ENCODE data around the gene LIG4. TPM values are rescaled to one million over a fixed set of nuclear protein-coding genes. Genes with fewer than 3 reads are reported as not detected.

The LIG4 gene
- polyA plus RNA-seq (2013): 7.3 and 7.5 TPM in 2 replicates

- WGBS (ENCODE audit: extremely low coverage, insufficient coverage, insufficient read length): no CpG with 5 or more reads among the region's 26 CpGs
- H3K79me1 ChIP-seq (ENCODE audit: low read length): peaks cover 9% of the 10 kb centered on the region
- DNase-seq: peak; percentile 86 to 89
- H2BK5ac ChIP-seq (ENCODE audit: low read depth, low read length, poor library complexity): no peak within 1 kb of the TSS
- peak within 1 kb of the TSS; percentile 22 for H4K12ac ChIP-seq (ENCODE audit: low read depth, low read length)
- no peak within 1 kb of the TSS for H4K91ac ChIP-seq (ENCODE audit: low read depth, low read length)
- no peaks in the 10 kb centered on the region for H3K36me3 ChIP-seq (ENCODE audit: control insufficient read depth in 1 of 2, insufficient read depth in 2 of 2, low read length in 2 of 2)
- no peak within 1 kb of the TSS for H3K4ac ChIP-seq (ENCODE audit: low read depth, low read length)
- peak within 1 kb of the TSS; percentile 66 for H4K8ac ChIP-seq (ENCODE audit: low read depth, low read length)
- H2BK120ac ChIP-seq (ENCODE audit: insufficient read depth, low read length, poor library complexity): no peak within 1 kb of the TSS
- H2AK5ac ChIP-seq (ENCODE audit: low read length): no peak within 1 kb of the TSS
- peaks cover 0 to 2% of the 10 kb centered on the region in 2 experiments for H3K4me1 ChIP-seq (ENCODE audit: control insufficient read depth in 1 of 2, insufficient read depth in 2 of 2, low read length in 2 of 2)
- peak within 1 kb of the TSS; percentile 66 for H2AFZ ChIP-seq (ENCODE audit: insufficient read depth, low read length, poor library complexity)
- no peak within 1 kb of the TSS for H3K23ac ChIP-seq (ENCODE audit: low read length)
- H3K14ac ChIP-seq (ENCODE audit: low read length): no peak within 1 kb of the TSS
- no peaks in the 10 kb centered on the region for H3K27me3 ChIP-seq (ENCODE audit: insufficient read depth, low read length)
- no peak within 1 kb of the TSS for H3K18ac ChIP-seq (ENCODE audit: low read length)
- H3K9me3 ChIP-seq (ENCODE audit: insufficient read depth, low read depth, low read length): no peaks in the 10 kb centered on the region
- H3K27ac ChIP-seq (ENCODE audit: low read depth, low read length): no peak within 1 kb of the TSS
- H3K79me2 ChIP-seq (ENCODE audit: control insufficient read depth, insufficient read depth, low read length, poor library complexity): peaks cover 10% of the 10 kb centered on the region
- H3K4me2 ChIP-seq (ENCODE audit: low read length): peak within 1 kb of the TSS; percentile 91
- peak within 1 kb of the TSS; percentile 47 for H3K9ac ChIP-seq (ENCODE audit: low read length)
- H3K4me3 ChIP-seq (ENCODE audit: low read depth, low read length): peak within 1 kb of the TSS; percentile 83
- no peak within 1 kb of the TSS for H2BK12ac ChIP-seq (ENCODE audit: low read length)
Measured at GRCh38 chr13:108215436-108215835, at the start of gene LIG4. Gene LIG4 (minus strand): TSS chr13:108215536. CDS start chr13:108211268, 4,268 bp downstream.

DNA sequence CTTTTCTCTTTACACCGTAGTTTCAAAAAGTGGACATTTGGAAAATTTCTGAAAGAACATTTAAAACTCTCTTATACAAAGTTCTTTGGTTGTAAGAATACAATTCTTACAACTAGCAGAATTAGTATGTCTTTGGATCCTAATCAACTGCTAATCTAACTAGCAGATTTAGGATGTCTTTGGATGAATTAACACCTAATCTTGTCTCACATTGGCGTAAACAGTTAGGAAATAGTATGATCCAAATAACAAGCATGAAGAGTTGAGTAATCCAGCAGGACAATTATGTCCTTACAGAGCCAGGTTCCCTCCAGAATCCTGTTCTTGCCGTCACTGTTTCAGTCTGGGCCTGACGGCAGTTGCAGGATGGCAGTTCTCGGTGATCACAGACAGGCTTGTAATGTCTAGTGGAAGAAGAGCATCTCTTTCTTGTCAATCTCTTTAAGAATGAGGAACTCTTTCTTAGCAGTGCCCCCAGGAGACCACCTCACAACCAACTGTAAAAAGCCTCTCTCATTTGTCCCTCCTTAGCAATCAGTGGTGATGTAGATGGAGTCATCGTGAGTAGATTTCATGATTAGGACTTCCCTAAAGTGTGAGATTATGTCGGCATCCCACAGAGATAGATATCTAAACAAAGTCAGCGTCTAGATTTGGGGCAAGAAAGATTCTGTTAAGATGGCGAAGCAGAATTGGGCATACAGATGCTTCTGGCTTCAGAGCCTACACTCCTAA, 48.5 kb upstream of the LIG4 start:
- WGBS (ENCODE audit: extremely low coverage, insufficient coverage, insufficient read length): no CpG with 5 or more reads among the region's 9 CpGs
- H3K18ac ChIP-seq (ENCODE audit: low read length): no peak overlapping the region

GRCh38 chr13:108257248-108257647, 41.9 kb upstream of the LIG4 start:
- DNase-seq: no peak
- Histone ChIP-seq H2AK5ac (ENCODE audit: low read length) (no peak overlapping the region), H2BK120ac (ENCODE audit: insufficient read depth, low read length, poor library complexity) (no peak overlapping the region), H3K9ac (ENCODE audit: low read length) (no peak overlapping the region), H3K79me1 (ENCODE audit: low read length) (no peaks in the 10 kb centered on the region), H3K27ac (ENCODE audit: low read depth, low read length) (no peak overlapping the region), H3K9me3 (ENCODE audit: insufficient read depth, low read depth, low read length) (no peaks in the 10 kb centered on the region), H2AFZ (ENCODE audit: insufficient read depth, low read length, poor library complexity) (no peak overlapping the region), H4K12ac (ENCODE audit: low read depth, low read length) (no peak overlapping the region), H3K14ac (ENCODE audit: low read length) (no peak overlapping the region), H3K79me2 (ENCODE audit: control insufficient read depth, insufficient read depth, low read length, poor library complexity) (no peaks in the 10 kb centered on the region), H4K8ac (ENCODE audit: low read depth, low read length) (no peak overlapping the region), H2BK12ac (ENCODE audit: low read length) (no peak overlapping the region), H3K27me3 (ENCODE audit: insufficient read depth, low read length) (no peaks in the 10 kb centered on the region), H4K91ac (ENCODE audit: low read depth, low read length) (no peak overlapping the region), H2BK5ac (ENCODE audit: low read depth, low read length, poor library complexity) (no peak overlapping the region), H3K18ac (ENCODE audit: low read length) (no peak overlapping the region), H3K4me2 (ENCODE audit: low read length) (no peak overlapping the region), H3K4ac (ENCODE audit: low read depth, low read length) (no peak overlapping the region), H3K4me3 (ENCODE audit: low read depth, low read length) (no peak overlapping the region), H3K23ac (ENCODE audit: low read length) (no peak overlapping the region), H3K36me3 (ENCODE audit: control insufficient read depth in 1 of 2, insufficient read depth in 2 of 2, low read length in 2 of 2) (no peaks in the 10 kb centered on the region), H3K4me1 (ENCODE audit: control insufficient read depth in 1 of 2, insufficient read depth in 2 of 2, low read length in 2 of 2) (no peaks in the 10 kb centered on the region)
- WGBS (ENCODE audit: extremely low coverage, insufficient coverage, insufficient read length): no CpG with 5 or more reads among the region's 2 CpGs

More for the DNA sequence above, 48.5 kb upstream of the LIG4 start:
- Histone ChIP-seq H3K79me1 (ENCODE audit: low read length) (no peaks in the 10 kb centered on the region), H3K9me3 (ENCODE audit: insufficient read depth, low read depth, low read length) (no peaks in the 10 kb centered on the region), H4K12ac (ENCODE audit: low read depth, low read length) (no peak overlapping the region), H3K36me3 (ENCODE audit: control insufficient read depth in 1 of 2, insufficient read depth in 2 of 2, low read length in 2 of 2) (no peaks in the 10 kb centered on the region), H3K4me2 (ENCODE audit: low read length) (no peak overlapping the region), H4K8ac (ENCODE audit: low read depth, low read length) (no peak overlapping the region), H3K9ac (ENCODE audit: low read length) (no peak overlapping the region), H3K4ac (ENCODE audit: low read depth, low read length) (no peak overlapping the region), H2BK120ac (ENCODE audit: insufficient read depth, low read length, poor library complexity) (no peak overlapping the region), H3K4me1 (ENCODE audit: control insufficient read depth in 1 of 2, insufficient read depth in 2 of 2, low read length in 2 of 2) (no peaks in the 10 kb centered on the region), H2AK5ac (ENCODE audit: low read length) (no peak overlapping the region), H3K27ac (ENCODE audit: low read depth, low read length) (no peak overlapping the region), H2BK5ac (ENCODE audit: low read depth, low read length, poor library complexity) (no peak overlapping the region), H3K27me3 (ENCODE audit: insufficient read depth, low read length) (no peaks in the 10 kb centered on the region), H3K4me3 (ENCODE audit: low read depth, low read length) (no peak overlapping the region), H2AFZ (ENCODE audit: insufficient read depth, low read length, poor library complexity) (no peak overlapping the region), H2BK12ac (ENCODE audit: low read length) (no peak overlapping the region), H4K91ac (ENCODE audit: low read depth, low read length) (no peak overlapping the region), H3K23ac (ENCODE audit: low read length) (no peak overlapping the region), H3K14ac (ENCODE audit: low read length) (no peak overlapping the region), H3K79me2 (ENCODE audit: control insufficient read depth, insufficient read depth, low read length, poor library complexity) (no peaks in the 10 kb centered on the region)
- DNase-seq: no peak

DNA sequence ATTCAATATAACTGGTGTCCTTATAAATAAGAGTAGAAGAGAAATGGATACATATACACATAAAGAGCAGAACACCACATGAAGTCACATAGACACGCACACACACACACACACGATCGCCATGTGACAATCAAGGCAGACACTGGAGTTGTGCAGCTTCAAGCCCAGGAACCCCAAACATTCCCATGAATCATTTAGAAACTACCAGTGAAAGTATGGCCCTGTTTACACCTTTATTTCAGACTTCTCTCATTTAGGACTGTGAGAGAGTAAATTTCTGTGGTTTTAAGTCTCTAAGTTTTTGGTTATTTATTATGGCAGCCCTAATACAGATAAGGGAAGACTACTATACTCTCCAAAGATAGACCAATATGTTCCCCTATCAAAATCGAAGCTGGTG, 33.8 kb upstream of the LIG4 start:
- Histone ChIP-seq H3K18ac (ENCODE audit: low read length) (no peak overlapping the region), H3K4ac (ENCODE audit: low read depth, low read length) (no peak overlapping the region), H3K23ac (ENCODE audit: low read length) (no peak overlapping the region), H3K27me3 (ENCODE audit: insufficient read depth, low read length) (no peaks in the 10 kb centered on the region), H3K4me3 (ENCODE audit: low read depth, low read length) (no peak overlapping the region), H3K27ac (ENCODE audit: low read depth, low read length) (no peak overlapping the region), H3K9me3 (ENCODE audit: insufficient read depth, low read depth, low read length) (no peaks in the 10 kb centered on the region), H2BK5ac (ENCODE audit: low read depth, low read length, poor library complexity) (no peak overlapping the region), H3K4me1 (ENCODE audit: control insufficient read depth in 1 of 2, insufficient read depth in 2 of 2, low read length in 2 of 2) (no peaks in the 10 kb centered on the region), H2AK5ac (ENCODE audit: low read length) (no peak overlapping the region), H3K36me3 (ENCODE audit: control insufficient read depth in 1 of 2, insufficient read depth in 2 of 2, low read length in 2 of 2) (no peaks in the 10 kb centered on the region), H4K12ac (ENCODE audit: low read depth, low read length) (no peak overlapping the region), H2BK120ac (ENCODE audit: insufficient read depth, low read length, poor library complexity) (no peak overlapping the region), H2AFZ (ENCODE audit: insufficient read depth, low read length, poor library complexity) (no peak overlapping the region), H3K14ac (ENCODE audit: low read length) (no peak overlapping the region), H3K79me2 (ENCODE audit: control insufficient read depth, insufficient read depth, low read length, poor library complexity) (no peaks in the 10 kb centered on the region), H3K79me1 (ENCODE audit: low read length) (no peaks in the 10 kb centered on the region), H4K8ac (ENCODE audit: low read depth, low read length) (no peak overlapping the region), H3K9ac (ENCODE audit: low read length) (no peak overlapping the region), H4K91ac (ENCODE audit: low read depth, low read length) (no peak overlapping the region), H2BK12ac (ENCODE audit: low read length) (no peak overlapping the region), H3K4me2 (ENCODE audit: low read length) (no peak overlapping the region)
- DNase-seq: no peak
- WGBS (ENCODE audit: extremely low coverage, insufficient coverage, insufficient read length): no CpG with 5 or more reads among the region's 4 CpGs
